Stimulated activated CD4-positive, alpha-beta T cell treated with anti-CD3 and anti-CD28 coated beads, Interleukin-12 subunit alpha, Interleukin-12 subunit beta, amount 100 ng/mL, for 4 hours (primary cell): ENCODE results near the gene COL11A2.

Experiments used
- DNase-seq: peaks from one replicate; pipeline ENCODE4 v3.0.0-alpha.2; 2020

The COL11A2 gene

DNA sequence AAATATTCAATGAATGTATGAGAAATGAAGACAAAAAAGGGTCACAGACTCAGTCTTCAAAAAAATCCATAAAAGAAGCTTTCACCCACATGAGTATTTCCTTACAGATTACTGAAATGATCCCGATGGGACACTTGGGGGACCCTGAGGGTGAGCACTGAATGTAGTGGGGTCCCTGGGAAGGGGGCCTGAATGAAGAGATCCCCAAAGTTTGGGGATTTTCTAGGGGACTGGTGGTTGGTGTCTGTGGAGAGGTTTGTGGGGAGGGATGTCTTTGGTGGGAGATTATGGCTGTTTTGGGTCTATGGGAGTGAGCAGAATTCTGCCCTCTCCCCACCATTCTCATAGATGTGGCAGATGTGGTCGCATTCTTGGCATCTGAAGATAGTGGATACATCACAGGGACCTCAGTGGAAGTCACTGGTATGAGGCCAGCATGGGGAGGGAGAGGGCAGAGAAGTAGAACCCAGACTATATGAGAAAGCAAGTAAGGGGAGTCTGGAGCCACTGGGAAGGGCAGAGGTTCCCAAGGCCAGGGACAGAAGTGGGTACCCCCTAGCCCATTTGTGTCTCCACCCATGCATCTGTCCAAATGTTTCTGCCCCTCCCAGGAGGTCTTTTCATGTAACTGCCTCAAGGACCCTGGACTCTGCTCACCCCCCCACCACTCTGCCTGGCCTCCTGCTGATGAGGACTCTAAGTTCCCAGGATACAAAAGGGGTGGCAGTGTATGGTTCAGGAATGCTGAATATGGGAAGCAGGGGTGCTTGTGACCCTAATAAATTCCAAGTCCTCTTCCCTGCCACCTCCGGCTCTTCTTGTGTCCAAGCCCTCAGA is 14.0 kb upstream of the COL11A2 start:
- no peak for DNase-seq

- DNase-seq, result no peak
These were observed 13.1 kb upstream of the COL11A2 start for GRCh38 chr6:33205191-33206026.

DNA sequence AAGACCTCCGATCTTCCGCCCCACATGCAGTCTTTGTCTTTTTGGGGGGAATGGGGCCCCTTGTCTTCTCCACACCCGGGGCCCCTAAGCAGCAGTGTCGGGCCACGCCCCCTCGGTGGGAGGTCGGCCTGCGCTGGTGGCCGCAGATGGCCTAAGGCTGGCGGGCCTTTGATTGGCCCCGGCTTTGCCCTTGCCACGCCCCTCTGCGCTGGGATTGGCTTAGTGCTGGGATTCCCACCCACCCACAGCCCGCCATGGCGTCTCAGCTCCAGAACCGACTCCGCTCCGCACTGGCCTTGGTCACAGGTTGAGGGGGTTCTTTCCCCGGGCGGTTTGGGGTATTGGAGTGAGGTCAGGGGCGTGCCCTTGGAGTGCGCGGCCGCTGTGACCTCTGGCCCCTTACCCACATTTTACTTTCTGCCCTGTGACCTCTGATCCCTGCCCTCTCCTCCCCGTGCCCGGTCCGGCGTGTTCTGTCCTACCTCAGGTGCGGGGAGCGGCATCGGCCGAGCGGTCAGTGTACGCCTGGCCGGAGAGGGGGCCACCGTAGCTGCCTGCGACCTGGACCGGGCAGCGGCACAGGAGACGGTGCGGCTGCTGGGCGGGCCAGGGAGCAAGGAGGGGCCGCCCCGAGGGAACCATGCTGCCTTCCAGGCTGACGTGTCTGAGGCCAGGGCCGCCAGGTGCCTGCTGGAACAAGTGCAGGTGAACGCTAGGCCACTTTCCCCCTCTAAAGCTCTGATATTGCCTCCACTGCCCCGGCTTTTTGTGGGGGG is 12.3 kb upstream of the COL11A2 start, which contains the start of gene HSD17B8:
HSD17B8 (plus strand) TSS at position 241 of the 776 bp plus-strand sequence; CDS start at position 255, 14 bp downstream.
- DNase-seq, result peak; percentile 92

DNA sequence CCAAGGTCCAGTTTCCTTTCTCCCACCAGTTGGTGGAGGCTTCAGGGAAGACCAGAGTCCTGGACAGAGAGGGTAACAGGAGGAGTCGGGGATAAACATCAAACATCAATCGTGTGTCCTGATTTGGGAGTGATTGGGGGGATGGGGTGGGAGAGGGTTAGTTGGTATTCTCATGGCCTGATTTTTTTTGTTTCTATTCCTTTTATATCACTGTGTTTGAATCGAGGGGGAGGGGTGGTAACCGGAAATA is 11.8 kb upstream of the COL11A2 start:
- DNase-seq, result no peak

DNA sequence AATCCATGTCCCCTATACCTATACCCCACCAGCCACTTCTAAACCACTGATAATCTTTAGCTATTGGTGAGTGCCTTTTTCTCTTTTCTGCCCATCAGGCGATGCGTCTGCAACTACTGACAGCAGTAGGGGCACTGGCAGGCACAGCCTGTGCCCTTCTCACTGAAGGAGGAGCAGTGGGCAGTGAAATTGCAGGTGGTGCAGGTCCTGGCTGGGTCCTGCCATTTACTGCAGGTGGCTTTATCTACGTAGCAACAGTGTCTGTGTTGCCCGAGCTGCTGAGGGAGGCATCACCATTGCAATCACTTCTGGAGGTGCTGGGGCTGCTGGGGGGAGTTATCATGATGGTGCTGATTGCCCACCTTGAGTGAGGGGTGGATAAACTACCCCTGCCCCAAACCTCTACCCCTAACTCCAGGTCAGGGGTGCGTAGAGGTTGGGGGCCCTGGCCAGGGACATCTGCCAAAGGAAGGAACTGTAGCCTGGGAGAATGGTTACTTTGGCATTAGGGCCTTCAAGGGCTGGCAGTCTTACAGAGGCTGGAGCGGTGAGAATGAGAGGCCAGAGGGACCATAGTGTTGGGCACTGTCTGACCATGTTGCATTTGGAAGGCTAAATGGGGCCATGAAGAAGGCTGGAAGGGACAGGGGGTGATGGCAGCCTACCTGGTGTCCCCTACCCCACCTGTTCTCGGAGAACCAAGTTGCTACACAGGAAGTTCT is 11.3 kb upstream of the COL11A2 start:
- DNase-seq, result no peak

GRCh38 chr6:33202799-33203198 is 10.5 kb upstream of the COL11A2 start:
- no peak for DNase-seq

GRCh38 chr6:33201935-33202334 is 9.7 kb upstream of the COL11A2 start:
- no peak for DNase-seq

DNA sequence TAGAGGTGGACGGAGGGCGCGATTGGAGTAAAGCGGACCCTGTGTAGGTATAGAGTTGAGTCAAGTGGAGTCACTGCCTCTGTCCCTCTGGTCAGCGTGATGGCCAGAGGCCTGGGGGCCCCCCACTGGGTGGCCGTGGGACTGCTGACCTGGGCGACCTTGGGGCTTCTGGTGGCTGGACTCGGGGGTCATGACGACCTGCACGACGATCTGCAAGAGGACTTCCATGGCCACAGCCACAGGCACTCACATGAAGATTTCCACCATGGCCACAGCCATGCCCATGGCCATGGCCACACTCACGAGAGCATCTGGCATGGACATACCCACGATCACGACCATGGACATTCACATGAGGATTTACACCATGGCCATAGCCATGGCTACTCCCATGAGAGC is 8.9 kb upstream of the COL11A2 start:
- no peak for DNase-seq

GRCh38 chr6:33200219-33201146 is 8.2 kb upstream of the COL11A2 start, which contains the start of the genes RXRB and SLC39A7:
Gene RXRB (minus strand): TSS chr6:33200665. CDS start chr6:33200476, 189 bp downstream.
Gene SLC39A7 (plus strand): TSS chr6:33200867. CDS start chr6:33201246, 379 bp downstream.
- peak; percentile 98 for DNase-seq

GRCh38 chr6:33199687-33200218 is 7.5 kb upstream of the COL11A2 start:
- DNase-seq, result peak; percentile 69

DNA sequence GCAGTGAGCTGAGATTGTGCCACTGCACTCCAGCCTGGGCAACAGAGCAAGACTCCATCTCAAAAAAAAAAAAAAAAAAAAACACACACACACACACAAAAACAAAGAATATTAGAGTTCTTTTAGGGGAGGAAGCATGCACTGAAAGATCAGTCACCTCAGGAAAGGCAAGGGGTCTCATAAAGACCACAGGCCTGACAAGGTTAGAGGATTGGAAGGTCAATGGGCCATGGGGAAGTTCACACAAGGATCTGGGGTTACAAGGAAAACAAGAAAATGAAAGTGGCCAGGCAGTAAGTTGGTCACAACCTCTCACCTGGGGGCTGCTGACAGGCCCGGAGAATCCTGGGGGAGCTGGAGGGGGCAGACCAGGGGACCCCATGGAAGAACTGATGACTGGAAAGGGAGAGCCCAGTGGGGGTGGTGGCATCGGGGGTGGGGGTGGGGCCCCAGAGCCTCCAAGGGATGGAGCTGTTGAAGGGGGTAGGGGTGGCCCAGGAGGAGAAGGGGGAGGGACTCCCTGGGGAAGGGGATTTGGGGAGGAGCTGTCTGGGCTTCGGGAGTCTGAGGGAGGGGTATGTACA is 6.7 kb upstream of the COL11A2 start:
- no peak for DNase-seq

DNA sequence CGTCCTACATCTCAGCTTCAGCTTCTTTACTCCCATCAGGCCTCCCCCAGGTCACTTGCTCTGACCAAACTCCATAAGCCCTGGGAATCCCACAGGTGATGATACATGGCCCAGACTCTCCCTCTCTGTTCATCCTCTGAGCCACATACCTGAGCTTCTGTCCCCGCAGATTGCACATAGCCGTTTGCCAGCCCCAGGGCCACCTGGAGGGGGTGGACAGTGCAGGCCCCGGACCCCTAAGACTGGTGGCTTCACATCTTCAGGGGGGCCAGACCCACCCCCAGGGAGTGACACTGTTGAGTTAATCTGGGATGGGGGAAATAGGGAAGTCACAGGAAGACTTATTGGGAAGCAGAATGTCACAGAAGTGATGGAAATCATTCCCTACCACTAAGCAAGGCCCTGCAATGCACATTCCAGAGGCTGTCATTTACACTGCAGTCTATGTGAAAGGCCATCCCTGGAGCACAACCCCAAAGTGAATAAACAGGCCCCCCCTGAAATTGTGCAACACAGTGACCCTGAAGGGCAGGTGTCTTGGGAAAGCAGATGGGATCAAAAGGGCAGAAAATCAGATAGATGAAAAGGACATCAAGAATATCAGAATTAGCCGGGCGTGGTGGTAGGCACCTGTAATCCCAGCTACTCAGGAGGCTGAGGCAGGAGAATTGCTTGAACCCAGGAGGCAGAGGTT is 6.0 kb upstream of the COL11A2 start:
- no peak for DNase-seq

- DNase-seq, result no peak
These were observed 5.3 kb upstream of the COL11A2 start for GRCh38 chr6:33197431-33198048.

DNA sequence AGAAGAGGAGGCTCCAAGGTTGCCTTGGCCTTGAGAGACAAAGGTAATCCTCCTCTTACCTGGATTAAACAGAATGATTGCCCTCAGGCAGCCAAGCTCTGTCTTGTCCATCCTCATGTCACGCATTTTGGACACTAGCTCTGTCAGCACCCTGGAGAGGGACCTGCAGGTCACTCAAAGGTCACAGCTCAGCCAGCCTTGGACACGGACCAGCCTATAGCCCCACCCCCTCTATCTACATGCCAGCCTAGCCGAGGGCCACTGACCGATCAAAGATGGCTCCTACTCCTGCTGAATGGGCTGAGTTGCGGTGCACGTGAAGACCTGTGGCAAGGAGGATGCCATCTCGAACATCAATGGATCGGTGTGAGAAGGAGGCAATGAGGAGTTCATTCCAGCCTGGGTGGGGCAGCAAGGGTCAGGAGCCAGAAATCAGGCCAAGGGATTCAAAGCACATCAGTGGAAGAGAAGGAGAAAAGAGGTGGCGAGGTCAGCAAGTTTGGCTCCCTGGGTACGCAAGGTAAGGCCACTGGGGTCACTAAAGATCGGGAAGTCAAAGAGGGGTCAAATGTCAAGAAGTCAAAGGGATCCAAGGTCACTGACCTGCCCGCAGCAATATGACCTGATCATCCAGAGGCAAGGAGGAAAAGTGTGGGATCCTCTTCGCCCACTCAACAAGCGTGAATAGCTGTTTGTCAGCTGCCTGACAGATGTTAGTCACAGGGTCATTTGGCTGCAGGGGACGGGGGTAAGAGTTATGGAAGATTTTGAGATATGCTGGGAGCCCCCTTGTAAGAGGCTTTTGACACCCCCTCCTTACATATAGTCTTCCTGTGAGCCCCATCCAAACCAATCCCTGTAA is 3.3 kb upstream of the COL11A2 start:
- DNase-seq, result no peak

- no peak for DNase-seq
These were observed 2.2 kb upstream of the COL11A2 start for GRCh38 chr6:33194431-33194979.

- no peak for DNase-seq
These were observed 1.4 kb upstream of the COL11A2 start for GRCh38 chr6:33193619-33194018.

DNA sequence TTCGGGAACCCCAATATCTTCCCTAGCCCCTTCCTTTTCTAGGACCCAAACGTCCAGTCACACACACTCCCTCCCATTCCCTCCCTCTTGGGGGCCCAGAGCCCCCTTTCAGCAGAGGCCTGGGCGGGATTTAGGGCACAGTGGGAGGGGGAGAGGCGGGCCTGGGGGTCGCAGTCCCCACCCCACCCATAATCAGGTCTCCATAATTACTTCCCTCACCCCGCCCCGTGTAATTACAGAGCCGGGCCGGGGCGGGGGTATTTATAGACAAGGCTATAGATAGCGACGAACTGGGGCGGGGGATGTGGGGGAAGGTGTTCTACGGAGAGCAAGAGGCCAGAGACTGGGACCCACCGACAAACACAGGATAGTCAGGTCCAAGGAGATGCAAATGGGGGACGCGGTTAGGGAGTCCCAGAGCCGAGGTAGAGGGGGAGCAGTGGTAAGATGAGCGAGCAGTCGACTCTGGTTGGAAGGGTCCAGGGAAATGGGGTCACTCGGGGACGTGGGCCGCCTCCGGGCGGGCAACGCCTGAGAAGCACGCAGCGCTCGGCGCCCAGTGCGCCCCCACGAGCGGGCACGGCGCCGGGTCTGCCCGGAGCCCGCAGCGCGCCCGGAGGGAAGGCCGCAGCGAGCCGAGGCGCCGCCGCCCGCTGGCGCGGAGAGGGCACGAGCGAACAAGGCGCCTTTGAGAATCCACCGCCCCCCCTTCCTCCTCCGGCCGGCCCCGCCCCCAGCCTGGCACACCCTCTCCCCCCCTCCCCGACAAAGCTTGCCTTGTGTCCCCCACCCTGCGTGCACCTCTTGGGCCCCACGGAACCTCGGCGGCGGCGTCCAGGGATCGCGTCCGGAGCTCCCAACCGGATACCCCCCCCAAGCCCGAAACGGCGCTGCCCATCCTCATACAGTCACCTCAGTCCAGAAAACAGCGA is 670 bp upstream of the COL11A2 start:
- DNase-seq, result peak; percentile 38
